ENCODE measurements around the gene IFNLR1. TPM values are rescaled to one million over a fixed set of nuclear protein-coding genes. Genes with fewer than 3 reads are reported as not detected.
A peak's percentile ranks its signal among the peaks of the same experiment; 100 is the strongest.

IFNLR1 gene
- total RNA-seq, 1 experiment from 2014 or later, result 1.3 TPM

DNA sequence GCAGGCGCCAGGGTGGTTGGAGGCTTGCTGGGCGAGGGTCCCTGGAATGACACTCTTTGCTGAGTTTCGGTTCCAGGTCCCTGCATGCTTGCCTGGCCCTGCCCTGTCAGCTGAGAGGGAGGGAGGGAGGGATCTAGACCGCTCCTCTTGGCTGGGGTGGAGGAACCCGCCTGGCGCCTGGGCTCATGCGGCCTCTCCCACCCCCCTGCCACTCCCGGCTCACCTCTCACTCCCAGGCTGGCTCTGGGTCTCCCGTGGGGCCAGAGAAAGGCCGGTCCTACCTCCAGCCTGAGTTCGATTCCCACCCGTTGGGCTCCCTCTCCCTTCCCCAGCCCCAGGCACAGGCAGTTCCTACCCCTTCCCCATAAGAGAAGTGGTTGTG lies 19.0 kb upstream of the IFNLR1 start:
- DNase-seq (ENCODE audit: low read depth), result no peak

DNA sequence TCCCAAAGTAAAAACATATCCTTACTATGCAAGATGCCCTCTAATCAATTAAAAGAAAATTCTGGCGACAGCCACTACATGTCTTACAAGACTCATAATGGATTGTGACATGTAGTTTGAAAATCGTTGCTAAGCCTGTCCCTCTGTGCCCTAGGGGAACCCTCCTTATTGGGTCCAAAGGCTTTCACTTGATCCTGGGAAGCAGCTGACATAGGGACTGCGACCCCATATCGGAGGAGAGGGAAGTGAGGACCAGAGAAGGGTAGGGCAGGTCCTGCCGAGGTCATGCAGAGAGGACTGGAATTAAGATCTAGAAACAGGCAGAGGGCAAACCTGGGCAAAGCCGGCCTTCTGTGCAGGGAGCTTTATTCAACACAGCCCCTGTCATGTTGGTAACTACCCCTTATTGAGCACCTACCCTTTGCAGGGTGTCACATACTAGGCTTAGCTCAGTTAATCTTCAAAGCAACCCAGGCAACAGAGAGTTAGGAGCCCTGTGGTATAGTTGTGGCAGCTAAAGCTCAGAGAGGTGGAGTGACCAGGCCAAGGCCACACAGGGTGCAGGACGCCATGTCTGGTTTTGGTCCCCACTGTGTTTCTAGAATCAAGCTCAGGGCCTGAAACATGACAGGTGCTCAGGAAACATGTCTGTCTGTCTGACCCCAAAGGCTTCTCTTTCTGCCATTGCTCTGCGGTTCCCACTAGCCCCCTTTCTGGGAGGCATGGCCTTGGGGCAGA lies 18.4 kb upstream of the IFNLR1 start:
- DNase-seq (ENCODE audit: low read depth), result no peak

DNA sequence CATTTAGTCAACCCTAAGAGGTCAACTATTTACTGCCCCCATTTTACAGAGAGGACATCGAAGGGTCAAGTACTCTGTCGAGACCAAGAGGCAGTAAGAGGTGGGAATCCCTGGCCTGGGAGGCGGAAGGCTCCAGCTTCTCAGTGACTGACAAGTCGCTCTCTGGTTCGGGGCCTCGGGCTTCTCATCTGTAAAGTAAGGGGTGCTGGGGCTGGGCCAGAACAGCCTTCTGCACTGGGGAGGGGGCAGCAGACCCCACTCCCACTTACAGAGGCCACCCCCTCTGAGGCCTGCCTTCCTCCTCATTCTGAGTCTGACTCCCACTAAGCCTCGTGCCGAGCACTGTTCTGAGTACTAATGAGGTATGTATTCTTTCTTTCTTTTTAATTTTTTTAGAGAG lies 17.0 kb upstream of the IFNLR1 start:
- no peak for DNase-seq (ENCODE audit: low read depth)

DNA sequence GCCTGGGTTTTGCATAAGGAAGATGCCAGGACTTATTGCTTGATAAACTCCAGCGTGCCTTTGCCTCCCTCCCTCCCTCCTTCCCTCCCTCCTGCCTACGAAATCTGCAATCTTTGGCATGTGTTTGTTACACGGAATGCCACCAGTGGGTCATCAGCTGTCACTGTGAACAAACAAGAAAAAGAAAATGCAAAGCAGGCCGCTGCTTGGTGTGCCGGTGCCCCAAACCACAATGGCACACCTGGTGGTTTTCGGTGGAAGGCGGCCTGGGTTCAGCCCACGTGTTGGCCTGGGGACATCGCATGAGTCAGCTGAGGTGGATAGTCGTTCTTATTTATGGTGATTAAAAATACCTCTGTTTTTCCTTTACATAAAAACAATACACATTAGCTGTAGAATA lies 16.3 kb upstream of the IFNLR1 start:
- DNase-seq (ENCODE audit: low read depth), result no peak

DNA sequence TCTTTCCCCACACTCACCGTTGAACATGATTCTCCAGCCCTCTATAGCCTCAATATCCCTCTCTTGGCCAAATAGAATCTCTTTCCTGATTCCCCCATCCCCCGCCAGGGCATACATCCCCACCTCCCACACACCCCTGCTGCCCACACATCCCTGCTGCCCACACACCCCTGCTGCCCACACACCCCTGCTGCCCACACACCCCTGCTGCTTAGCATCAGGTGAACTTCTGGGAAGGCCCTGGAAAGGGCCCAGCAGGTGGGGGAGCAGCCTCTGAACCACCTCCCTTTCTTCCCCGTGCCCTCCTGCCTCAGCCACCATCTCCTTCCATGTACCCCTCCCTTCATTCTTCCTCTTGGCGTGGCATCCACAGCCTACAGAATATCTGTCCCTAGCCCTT lies 15.9 kb upstream of the IFNLR1 start:
- DNase-seq (ENCODE audit: low read depth), result no peak

DNA sequence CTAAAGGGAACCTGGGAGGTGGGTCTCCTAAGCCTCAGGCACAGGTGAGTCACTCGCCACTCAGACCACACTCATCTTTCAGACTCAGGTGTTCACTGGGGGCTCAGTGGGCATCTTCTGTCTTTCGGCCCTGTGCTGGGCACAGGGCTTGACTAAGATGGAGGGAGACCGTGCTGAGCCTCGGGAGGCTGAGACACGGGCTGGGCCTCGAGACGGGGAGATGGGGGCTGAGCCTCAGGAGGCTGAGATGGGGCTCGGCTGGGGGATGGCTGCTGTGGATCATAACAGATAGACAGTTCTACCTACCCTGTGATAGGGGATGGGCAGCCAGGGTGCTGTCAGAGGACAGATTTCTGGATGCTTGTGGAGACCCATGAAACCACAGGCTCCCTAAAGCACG lies 15.5 kb upstream of the IFNLR1 start:
- no peak for DNase-seq (ENCODE audit: low read depth)

DNA sequence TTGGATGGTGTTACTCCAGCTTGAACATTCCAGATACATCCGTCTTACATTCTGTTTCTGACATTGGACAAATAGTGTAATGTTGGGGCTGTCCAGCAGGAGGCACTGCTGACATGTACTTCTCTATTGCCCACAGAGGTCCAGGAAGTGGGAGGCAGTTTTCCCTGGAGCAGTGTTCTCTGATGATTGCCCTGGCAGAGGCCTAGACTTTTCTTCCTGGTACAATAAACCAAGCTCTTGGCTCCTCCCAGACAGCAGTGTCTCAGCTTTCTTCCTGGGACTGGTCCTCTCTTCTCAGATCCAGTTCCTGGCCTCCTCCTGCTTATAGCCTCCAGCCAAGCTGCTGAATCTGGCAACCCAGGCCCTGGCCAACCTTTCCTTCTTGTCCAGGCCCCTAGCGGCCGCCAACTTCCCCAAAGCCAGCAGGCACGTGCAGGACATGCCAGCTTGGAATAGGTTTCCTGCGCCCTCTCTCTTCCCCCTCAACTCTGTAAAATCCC lies 14.9 kb upstream of the IFNLR1 start:
- DNase-seq (ENCODE audit: low read depth), result peak; percentile 90

DNA sequence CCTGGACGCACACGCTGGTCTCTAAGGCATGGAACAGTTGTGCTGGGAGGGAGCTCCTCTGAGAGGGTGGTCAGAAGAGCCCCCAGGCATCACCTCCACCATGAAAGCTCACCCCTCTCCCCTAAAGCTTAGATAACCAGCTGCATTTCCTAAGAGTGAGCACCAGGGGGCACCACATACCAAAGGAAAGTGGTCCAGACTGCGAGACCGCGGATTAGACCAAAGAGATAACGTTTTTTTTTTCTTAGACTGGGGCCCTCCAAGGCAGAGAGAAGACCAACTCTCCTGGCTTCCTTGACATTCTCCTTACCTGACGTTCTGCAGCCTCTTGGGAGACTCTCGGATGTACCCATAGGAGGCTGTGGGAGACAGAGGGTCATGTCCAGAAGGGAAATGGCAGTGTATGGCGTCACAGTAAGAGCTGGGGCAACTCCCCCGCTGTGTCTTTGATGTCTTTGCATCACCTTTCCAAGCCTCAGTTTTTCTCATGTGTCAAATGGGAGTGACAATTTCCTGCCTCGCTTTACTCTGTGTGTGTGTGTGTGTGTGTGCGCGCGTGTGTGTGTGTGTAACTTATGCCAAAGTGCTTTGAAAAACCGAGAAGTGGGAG lies 12.3 kb upstream of the IFNLR1 start:
- DNase-seq (ENCODE audit: low read depth), result peak; percentile 72

DNA sequence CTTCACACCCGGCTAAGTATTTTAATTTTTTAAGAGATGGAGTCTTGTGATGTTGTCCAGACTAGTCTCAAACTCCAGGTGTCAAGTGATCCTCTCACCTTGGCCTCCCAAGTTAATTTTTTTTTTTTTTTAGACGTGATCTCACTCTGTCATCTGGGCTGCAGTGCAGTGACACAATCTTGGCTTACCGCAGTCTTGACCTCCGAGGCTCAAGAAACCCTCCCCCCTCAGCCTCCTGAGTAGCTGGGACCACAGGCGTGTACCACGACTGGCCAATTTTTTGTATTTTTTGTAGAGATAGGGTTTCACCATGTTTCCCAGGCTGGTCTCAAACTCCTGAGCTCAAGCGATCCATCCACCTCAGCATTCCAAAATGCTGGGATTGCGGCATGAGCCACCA lies 11.7 kb upstream of the IFNLR1 start:
- DNase-seq (ENCODE audit: low read depth), result no peak

DNA sequence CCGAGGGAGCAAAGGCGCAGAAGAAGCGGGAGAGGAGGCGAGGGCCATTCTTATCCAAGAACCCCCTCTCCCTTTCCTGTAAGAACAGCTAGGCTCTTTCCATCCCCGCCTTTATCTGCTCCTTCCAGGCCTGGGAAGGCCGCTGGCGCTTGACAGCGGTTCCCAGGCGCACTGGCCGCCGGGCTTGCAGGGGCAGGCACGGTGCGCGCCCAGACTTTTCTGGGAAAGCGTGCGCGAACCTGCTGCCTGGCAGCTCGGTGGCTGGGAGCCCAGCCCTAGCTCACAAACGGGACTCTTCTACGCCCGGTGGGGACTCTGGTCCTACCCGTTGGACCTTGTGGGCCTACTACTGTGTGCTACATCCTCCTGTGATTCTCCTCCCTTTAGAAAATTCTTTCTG lies 8.8 kb upstream of the IFNLR1 start:
- DNase-seq (ENCODE audit: low read depth), result no peak

DNA sequence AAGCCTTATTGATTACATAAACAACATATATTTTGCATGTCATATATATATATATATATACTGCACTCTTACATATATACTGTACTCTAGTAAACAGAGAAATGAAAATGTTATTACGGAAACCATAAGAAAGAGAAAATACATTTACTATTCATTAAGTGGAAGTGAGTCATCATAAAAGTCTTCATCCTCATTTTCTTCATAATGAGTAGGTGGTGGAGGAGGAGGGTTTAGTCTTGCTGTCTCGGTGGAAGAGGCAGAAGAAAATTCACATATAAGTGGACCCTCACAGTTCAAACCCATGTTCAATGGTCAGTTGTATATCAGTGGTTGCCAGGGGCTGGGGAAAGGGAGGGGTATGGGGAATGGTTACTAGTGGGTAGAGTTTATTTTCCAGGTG lies 8.0 kb upstream of the IFNLR1 start:
- DNase-seq (ENCODE audit: low read depth), result no peak

DNA sequence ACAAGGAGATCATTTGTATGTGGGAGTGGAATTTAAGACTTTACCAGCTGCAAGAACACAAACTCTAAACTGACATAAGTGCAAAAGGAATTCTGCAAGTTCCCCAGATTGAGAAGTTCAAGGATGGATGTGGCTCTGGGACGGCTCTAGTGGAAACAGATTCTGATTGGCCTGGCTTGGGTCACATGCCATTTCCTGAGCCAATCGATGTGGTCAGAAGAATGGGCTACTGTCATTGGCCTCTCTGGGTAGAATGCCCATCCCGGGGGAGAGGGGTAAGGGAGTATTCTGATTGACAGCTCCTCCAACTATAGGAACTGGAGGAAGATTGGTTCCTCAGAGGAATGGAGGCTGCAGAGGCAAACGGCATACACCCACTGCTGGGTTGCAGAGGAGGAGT lies 6.0 kb upstream of the IFNLR1 start:
- no peak for DNase-seq (ENCODE audit: low read depth)

DNA sequence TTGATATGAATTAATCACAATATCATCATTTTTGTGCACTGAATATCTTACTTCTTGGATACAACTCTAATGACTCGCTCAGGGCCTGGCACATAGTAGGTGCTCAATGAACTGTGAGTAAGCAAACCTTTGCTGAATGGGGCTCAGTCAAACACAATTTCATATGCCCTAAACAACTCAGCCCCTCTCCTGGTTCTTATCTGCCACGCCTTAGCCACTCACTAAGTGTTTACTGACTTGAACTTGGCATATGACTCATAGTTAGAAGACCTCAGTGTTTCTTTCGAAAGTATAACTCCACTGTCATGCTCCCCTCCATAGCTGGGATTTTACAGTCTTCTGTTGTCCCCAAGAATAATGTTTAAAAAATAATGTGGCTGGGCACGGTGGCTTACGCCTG lies 4.8 kb upstream of the IFNLR1 start:
- DNase-seq (ENCODE audit: low read depth), result peak; percentile 79

DNA sequence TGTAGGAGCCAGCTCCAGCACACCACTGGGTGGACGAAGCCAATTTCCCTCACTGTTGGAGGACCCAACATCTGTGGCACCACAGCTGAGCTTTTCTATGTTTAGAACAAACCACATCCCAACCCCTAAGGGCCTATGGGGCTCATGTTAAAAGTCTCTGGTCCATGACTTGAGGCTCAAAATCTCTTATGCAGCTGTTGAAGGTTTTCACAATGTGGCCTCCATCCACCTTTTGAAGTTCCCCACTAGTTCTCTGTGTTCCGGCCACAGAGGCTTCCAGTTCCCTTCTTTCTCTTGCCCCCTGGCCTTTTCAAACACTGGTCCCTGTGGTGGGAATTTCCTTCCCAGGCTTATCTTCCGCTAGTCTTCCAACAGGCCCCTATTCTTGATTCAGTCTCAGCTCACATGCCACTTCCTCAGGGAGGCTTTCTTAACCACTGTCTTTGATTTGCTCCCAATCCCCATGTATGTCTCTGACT lies 3.9 kb upstream of the IFNLR1 start:
- no peak for DNase-seq (ENCODE audit: low read depth)

DNA sequence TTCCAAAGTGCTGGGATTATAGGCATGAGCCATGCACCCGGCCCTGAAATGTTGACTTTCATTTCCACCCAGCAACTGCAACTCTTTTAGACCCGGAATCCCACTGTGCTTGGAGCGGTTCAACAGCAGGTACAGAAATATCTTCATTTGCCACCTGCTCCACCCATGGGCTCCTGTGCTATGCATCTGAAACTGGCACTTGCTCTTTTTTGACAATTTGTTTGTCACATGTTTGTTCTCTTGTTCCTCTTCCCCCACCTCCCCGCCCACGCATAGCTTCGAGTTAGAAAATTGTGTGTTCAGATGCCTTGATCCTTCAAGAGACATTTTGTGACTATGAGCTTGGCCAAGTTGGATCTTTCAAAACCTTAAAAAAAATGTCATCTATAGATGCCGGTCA lies 2.4 kb upstream of the IFNLR1 start:
- DNase-seq (ENCODE audit: low read depth), result no peak

DNA sequence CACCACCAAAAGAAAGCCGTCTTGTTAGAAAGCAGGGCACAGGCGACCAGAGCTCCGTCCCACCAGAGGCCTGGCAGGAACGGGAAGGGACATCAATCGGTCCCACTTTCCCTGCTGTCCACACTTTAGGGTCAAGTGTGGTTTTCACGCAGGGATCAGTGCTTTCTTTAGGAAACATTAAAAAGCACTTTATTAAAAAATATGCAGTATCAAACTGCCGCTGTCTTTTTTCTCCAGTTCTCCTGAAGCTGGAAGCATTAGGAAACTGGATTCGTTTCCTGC lies 437 bp downstream of the IFNLR1 start:
- no peak for DNase-seq (ENCODE audit: low read depth)

DNA sequence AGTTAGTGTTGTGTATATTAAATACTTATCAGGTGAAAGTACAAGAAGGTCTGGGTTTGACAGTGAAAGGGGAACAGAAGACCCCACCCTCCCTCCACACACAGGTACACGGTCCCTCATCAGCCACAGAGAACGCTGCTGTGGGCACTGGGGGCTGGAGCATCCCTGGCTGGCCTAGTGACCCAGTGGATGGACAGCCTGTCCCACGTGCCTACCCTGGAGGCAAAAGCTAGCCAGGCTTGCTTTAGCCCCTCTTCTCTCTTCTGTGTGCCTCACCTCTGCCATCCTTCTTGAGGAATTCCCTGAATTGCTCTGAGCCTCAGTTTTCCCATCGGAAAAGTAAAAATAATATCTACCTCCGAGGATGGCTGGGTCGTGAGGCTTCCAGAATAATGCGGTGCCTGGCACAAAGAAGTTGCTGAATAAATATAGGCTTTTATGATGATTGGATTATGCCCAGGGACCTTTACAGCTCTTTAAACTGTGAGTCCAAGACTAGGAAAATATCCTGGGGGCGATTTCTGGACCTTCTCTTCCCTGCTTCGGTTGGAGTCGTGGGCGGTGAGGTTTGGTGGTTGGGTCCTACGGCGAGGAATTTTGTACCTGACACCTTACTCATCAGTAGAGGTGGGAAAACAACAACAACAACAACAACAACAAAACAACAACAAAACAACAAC lies 918 bp downstream of the IFNLR1 start:
- DNase-seq (ENCODE audit: low read depth), result no peak

DNA sequence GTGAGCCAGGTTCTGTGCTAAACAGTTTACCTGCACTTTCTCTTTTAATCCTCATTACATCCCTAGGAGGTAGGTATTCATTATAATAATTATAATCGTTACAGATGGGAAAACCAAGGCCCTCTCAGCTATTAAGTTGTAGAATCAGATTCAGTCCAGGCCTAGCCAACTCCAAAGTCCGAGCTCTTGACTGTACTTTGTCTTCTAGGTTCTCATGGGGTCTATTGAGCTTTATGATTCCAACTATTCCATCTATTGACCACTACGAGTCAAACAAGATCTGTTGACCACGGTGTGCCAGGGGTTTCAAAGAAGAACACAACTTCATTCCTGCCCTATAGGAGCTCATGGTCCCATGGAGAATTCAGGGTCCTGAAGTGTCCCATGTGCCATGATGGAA lies 2.0 kb downstream of the IFNLR1 start:
- DNase-seq (ENCODE audit: low read depth), result no peak

DNA sequence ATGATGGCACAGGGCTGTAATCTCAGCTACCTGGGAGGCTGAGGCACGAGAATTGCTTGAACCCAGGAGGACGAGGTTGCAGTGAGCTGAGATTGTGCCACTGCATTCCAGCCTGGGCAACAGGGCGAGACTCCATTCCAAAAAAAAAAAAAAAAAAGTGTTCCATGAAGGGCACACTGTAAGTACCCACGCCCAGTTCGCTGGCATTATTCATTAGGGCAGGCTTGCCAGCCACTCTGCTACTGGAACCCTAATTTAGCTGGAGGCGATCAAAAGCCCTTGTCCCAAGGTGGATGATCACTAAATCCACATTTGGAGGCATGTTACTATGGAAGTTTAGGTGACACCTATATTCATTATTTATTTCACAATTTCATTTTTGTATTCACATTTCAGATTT lies 5.0 kb downstream of the IFNLR1 start:
- DNase-seq (ENCODE audit: low read depth), result no peak

DNA sequence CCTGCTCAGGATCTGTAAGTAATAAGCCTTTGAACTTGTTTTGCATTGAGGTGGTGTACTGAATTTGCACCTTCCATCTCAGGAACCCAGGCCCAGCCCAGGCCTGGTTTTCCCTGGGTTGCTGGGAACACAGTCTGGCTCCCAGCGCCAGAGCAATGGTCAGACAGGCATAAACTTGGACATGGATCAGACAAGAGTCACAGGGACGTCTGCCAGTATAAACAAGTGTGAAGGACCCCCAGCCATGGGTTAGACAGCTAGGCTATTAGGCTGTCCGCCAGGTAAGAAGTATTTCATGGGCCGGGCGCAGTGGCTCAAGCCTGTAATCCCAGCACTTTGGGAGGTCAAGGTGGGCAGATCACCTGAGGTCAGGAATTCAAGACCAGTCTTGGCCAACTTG lies 5.5 kb downstream of the IFNLR1 start:
- no peak for DNase-seq (ENCODE audit: low read depth)

DNA sequence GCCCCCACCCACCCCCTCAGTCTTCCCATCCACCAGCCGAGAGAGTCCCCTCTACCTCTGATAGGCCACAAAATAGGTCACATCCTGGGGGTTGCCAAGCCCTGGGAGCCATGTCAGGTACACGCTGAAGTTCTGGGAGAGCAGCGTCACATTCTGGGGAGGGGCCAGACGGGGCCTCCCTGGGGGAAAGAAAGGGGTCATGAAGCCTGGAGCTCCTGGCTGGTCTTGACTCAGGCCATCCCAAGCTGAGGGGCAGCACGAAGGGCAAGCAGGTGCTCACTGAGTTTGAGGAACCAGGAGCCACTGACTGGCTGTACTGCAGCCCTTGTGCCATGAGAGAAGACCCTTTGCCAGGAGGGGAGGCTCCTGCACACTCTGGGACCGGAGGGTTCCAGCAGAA lies 6.4 kb downstream of the IFNLR1 start:
- DNase-seq (ENCODE audit: low read depth), result no peak

DNA sequence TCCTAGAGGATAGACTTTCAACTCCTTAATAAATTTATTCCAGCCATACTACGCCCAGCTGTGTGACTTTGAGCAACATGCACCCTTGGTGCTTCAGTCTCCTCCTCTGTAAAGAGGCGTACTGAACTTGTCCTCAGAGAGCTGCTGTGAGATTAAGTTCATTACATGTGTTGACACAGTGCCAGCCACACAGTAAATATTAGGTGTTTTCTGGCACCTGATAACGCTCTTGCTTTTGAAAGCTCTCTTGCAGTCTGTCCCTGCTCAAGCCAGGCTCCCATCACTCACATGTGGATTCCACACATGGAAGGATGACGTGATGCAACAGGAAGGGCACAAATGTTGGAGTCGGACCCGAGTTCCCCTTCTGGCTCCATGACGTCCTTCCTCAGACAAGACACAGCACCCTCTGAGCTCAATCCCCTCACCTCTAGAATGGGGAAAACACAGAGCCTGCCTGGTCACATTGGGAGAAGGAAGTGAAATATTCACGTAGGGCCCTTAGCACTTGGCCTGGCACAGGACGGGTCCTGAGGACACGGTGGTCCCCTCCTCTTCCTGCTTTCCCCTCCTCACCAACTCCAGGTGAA lies 7.7 kb downstream of the IFNLR1 start:
- DNase-seq (ENCODE audit: low read depth), result no peak

DNA sequence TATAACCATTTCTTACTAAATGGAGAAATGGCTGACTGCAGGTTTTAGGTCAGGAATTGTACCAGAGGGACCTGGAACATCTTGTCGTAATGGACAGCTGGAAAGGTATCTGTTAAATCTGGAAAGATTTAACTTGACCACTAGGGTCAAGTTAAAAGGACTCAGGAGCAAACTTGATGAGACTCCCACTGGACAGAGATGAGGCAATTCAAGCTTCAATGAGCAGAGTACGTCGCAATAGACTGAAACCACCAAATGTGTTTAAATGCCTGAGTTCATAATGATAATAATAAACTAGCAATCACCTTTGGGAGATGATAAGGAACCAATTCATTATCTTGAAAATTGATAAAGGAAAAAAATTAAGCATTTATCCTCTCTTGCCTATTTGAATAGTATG lies 8.7 kb downstream of the IFNLR1 start:
- DNase-seq (ENCODE audit: low read depth), result no peak
